K562 (cell line): ENCODE data around the gene CTRB1. TPM values are rescaled to one million over a fixed set of nuclear protein-coding genes. Genes with fewer than 3 reads are reported as not detected.

ENCODE experiments used
- CTBP1 ChIP-seq: fragments of 450-650 bp; IDR thresholded peaks from 2 replicates; pipeline ENCODE4 v1.6.1; 2016; ENCODE audit warnings: borderline replicate concordance
- DDX20 ChIP-seq: fragments of 450-650 bp; IDR thresholded peaks from 2 replicates; pipeline ENCODE4 v1.6.1; 2016; ENCODE audit warnings: missing genetic modification characterization, low read depth, mild to moderate bottlenecking, missing compliant biosample characterization, moderate library complexity
- FOXP1 ChIP-seq: sonication (generic); formaldehyde crosslinking; IDR thresholded peaks from 2 replicates; pipeline ENCODE4 v1.8.0; 2022; ENCODE audit warnings: mild to moderate bottlenecking, missing genetic modification reagents
- HNRNPLL ChIP-seq: fragments of 200-400 bp; formaldehyde crosslinking; IDR thresholded peaks from 2 replicates; pipeline ENCODE4 v1.6.1; 2017; ENCODE audit warnings: low read length, low read depth, mild to moderate bottlenecking; ENCODE audit not compliant: poor library complexity, severe bottlenecking
- JUNB ChIP-seq: fragments of 450-650 bp; formaldehyde crosslinking; conservative IDR thresholded peaks from 2 replicates; pipeline ENCODE4 v1.4.0; 2020; ENCODE audit warnings: mild to moderate bottlenecking
- KLF6 ChIP-seq: fragments of 250-450 bp; sonication (Bioruptor Pico); IDR thresholded peaks from 2 replicates; pipeline ENCODE4 v1.4.0; 2020; ENCODE audit warnings: mild to moderate bottlenecking, moderate library complexity, borderline replicate concordance
- MEF2D ChIP-seq: conservative IDR thresholded peaks from 2 replicates; pipeline ENCODE4 v1.6.1; 2016; ENCODE audit warnings: low read depth, missing genetic modification characterization, missing compliant biosample characterization
- NFXL1 ChIP-seq: fragments of 450-650 bp; formaldehyde crosslinking; IDR thresholded peaks from 2 replicates; pipeline ENCODE4 v1.4.0; 2021; ENCODE audit warnings: mild to moderate bottlenecking
- RNF2 ChIP-seq: sonication (generic); IDR thresholded peaks from 2 replicates; pipeline ENCODE4 v1.6.1; 2016
- SMARCC2 ChIP-seq: fragments of 450-650 bp; IDR thresholded peaks from 2 replicates; pipeline ENCODE4 v1.6.1; 2017; ENCODE audit warnings: antibody characterized with exemption, moderate library complexity, mild to moderate bottlenecking, low read depth
- SNRNP70 ChIP-seq: fragments of 200-400 bp; formaldehyde crosslinking; optimal IDR thresholded peaks from 2 replicates; pipeline ENCODE3; 2017; ENCODE audit warnings: low read depth, low read length
- TFAM ChIP-seq: fragments of 250-450 bp; sonication (Bioruptor Pico); conservative IDR thresholded peaks from 2 replicates; pipeline ENCODE4 v1.5.0; 2021; ENCODE audit warnings: mild to moderate bottlenecking, moderate library complexity
- U2AF1 ChIP-seq: fragments of 200-400 bp; formaldehyde crosslinking; optimal IDR thresholded peaks from 2 replicates; pipeline ENCODE3; 2017; ENCODE audit warnings: mild to moderate bottlenecking, low read depth, low read length, moderate library complexity
- ZC3H11A ChIP-seq: IDR thresholded peaks from 2 replicates; pipeline ENCODE4 v1.6.1; 2012; ENCODE audit warnings: low read depth, low read length, improper control_type of control experiment
- ZEB2 ChIP-seq: fragments of 450-650 bp; IDR thresholded peaks from 2 replicates; pipeline ENCODE4 v1.6.1; 2016
- ZKSCAN8 ChIP-seq: fragments of 200-800 bp; sonication (Bioruptor generic); IDR thresholded peaks from 2 replicates; pipeline ENCODE4 v1.6.1; 2016; ENCODE audit warnings: missing genetic modification characterization, missing compliant biosample characterization
- ZNF696 ChIP-seq: fragments of 250-450 bp; sonication (Bioruptor Pico); conservative IDR thresholded peaks from 2 replicates; pipeline ENCODE4 v1.4.0; 2020; ENCODE audit warnings: mild to moderate bottlenecking, moderate library complexity
- polyA plus RNA-seq, 8 experiments: library from polyadenylated mRNA; depleted of rRNA in 4 of 8; stranded (reverse) in 5 of 8; unstranded in 3 of 8; fragments of >200 nt; fragmentation: Nextera tagmentation in 2 of 8; fragmentation: Illumina TruSeq in 1 of 8; extraction: Ambion mirVana in 2 of 8; extraction: Trizol in 1 of 8; gene quantifications; 2 replicates each; pipeline versions ENCODE4 v1.2.1 to v1.2.3, GENCODE V29; 2011 to 2014; ENCODE audit warnings: inconsistent platforms in 1 of 8, missing spikeins in 1 of 8
- total RNA-seq, 7 experiments: library from RNA; depleted of rRNA in 6 of 7; stranded (reverse); fragments of >200 nt in 6 of 7; fragmentation: Illumina TruSeq in 2 of 7; extraction: Trizol in 2 of 7; gene quantifications; 2 replicates each; pipeline versions ENCODE4 v1.2.1 to v1.2.3, GENCODE V29; 2011 to 2021; ENCODE audit warnings: low replicate concordance in 1 of 7
- TF ChIP-seq, protein P1 (sequence below): fragments of 450-650 bp; IDR thresholded peaks from 2 replicates; pipeline ENCODE4 v1.6.1; 2016; ENCODE audit warnings: mild to moderate bottlenecking, moderate library complexity
- TF ChIP-seq, protein P2 (sequence below): fragments of 450-650 bp; formaldehyde crosslinking; IDR thresholded peaks from 2 replicates; pipeline ENCODE4 v1.4.0; 2020; ENCODE audit warnings: mild to moderate bottlenecking, moderate library complexity

Gene CTRB1
- total and polyA plus RNA-seq, 9 of the 15 experiments (the other 6 are each of a cell fraction or from before 2014, with no cell fraction given) = 2.3 TPM; not detected in 8

- TF ChIP-seq, protein P1, sequence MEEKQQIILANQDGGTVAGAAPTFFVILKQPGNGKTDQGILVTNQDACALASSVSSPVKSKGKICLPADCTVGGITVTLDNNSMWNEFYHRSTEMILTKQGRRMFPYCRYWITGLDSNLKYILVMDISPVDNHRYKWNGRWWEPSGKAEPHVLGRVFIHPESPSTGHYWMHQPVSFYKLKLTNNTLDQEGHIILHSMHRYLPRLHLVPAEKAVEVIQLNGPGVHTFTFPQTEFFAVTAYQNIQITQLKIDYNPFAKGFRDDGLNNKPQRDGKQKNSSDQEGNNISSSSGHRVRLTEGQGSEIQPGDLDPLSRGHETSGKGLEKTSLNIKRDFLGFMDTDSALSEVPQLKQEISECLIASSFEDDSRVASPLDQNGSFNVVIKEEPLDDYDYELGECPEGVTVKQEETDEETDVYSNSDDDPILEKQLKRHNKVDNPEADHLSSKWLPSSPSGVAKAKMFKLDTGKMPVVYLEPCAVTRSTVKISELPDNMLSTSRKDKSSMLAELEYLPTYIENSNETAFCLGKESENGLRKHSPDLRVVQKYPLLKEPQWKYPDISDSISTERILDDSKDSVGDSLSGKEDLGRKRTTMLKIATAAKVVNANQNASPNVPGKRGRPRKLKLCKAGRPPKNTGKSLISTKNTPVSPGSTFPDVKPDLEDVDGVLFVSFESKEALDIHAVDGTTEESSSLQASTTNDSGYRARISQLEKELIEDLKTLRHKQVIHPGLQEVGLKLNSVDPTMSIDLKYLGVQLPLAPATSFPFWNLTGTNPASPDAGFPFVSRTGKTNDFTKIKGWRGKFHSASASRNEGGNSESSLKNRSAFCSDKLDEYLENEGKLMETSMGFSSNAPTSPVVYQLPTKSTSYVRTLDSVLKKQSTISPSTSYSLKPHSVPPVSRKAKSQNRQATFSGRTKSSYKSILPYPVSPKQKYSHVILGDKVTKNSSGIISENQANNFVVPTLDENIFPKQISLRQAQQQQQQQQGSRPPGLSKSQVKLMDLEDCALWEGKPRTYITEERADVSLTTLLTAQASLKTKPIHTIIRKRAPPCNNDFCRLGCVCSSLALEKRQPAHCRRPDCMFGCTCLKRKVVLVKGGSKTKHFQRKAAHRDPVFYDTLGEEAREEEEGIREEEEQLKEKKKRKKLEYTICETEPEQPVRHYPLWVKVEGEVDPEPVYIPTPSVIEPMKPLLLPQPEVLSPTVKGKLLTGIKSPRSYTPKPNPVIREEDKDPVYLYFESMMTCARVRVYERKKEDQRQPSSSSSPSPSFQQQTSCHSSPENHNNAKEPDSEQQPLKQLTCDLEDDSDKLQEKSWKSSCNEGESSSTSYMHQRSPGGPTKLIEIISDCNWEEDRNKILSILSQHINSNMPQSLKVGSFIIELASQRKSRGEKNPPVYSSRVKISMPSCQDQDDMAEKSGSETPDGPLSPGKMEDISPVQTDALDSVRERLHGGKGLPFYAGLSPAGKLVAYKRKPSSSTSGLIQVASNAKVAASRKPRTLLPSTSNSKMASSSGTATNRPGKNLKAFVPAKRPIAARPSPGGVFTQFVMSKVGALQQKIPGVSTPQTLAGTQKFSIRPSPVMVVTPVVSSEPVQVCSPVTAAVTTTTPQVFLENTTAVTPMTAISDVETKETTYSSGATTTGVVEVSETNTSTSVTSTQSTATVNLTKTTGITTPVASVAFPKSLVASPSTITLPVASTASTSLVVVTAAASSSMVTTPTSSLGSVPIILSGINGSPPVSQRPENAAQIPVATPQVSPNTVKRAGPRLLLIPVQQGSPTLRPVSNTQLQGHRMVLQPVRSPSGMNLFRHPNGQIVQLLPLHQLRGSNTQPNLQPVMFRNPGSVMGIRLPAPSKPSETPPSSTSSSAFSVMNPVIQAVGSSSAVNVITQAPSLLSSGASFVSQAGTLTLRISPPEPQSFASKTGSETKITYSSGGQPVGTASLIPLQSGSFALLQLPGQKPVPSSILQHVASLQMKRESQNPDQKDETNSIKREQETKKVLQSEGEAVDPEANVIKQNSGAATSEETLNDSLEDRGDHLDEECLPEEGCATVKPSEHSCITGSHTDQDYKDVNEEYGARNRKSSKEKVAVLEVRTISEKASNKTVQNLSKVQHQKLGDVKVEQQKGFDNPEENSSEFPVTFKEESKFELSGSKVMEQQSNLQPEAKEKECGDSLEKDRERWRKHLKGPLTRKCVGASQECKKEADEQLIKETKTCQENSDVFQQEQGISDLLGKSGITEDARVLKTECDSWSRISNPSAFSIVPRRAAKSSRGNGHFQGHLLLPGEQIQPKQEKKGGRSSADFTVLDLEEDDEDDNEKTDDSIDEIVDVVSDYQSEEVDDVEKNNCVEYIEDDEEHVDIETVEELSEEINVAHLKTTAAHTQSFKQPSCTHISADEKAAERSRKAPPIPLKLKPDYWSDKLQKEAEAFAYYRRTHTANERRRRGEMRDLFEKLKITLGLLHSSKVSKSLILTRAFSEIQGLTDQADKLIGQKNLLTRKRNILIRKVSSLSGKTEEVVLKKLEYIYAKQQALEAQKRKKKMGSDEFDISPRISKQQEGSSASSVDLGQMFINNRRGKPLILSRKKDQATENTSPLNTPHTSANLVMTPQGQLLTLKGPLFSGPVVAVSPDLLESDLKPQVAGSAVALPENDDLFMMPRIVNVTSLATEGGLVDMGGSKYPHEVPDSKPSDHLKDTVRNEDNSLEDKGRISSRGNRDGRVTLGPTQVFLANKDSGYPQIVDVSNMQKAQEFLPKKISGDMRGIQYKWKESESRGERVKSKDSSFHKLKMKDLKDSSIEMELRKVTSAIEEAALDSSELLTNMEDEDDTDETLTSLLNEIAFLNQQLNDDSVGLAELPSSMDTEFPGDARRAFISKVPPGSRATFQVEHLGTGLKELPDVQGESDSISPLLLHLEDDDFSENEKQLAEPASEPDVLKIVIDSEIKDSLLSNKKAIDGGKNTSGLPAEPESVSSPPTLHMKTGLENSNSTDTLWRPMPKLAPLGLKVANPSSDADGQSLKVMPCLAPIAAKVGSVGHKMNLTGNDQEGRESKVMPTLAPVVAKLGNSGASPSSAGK = no peak
- TF ChIP-seq TFAM (CRISPR knock-in tag) (no peak), MEF2D (tag) (no peak), JUNB (no peak), DDX20 (tag) (no peak), FOXP1 (no peak), SNRNP70 (no peak), CTBP1 (no peak), ZEB2 (no peak), KLF6 (no peak), ZNF696 (no peak), ZC3H11A (no peak), HNRNPLL (peak; percentile 85), SMARCC2 (no peak), NFXL1 (CRISPR knock-in tag) (no peak), U2AF1 (peak; percentile 43), ZKSCAN8 (CRISPR knock-in tag) (no peak), RNF2 (no peak)
- TF ChIP-seq, protein P2, sequence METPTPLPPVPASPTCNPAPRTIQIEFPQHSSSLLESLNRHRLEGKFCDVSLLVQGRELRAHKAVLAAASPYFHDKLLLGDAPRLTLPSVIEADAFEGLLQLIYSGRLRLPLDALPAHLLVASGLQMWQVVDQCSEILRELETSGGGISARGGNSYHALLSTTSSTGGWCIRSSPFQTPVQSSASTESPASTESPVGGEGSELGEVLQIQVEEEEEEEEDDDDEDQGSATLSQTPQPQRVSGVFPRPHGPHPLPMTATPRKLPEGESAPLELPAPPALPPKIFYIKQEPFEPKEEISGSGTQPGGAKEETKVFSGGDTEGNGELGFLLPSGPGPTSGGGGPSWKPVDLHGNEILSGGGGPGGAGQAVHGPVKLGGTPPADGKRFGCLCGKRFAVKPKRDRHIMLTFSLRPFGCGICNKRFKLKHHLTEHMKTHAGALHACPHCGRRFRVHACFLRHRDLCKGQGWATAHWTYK (CRISPR knock-in tag) = no peak
These were observed 32.1 kb downstream of the CTRB1 start (continued) for GRCh38 chr16:75250809-75251279.
